Adrenal gland (tissue), 5 donors: ENCODE results near the gene TMEM101.

Experiments
- POLR2A ChIP-seq, 2 donors: fragments of 450-650 bp; IDR thresholded peaks; one replicate each; pipeline ENCODE4 v1.6.1; 2017; ENCODE audit warnings: antibody characterized with exemption in 2 of 2, mild to moderate bottlenecking in 2 of 2, moderate library complexity in 1 of 2
- TF ChIP-seq, protein P1 (sequence below), 6 experiments: fragments of 450-650 bp in 4 of 6; fragments of 200-600 bp in 2 of 6; sonication (generic) in 1 of 6; IDR thresholded peaks; 1 replicate in 5 of 6; 2 replicates in 1 of 6; pipeline versions ENCODE4 v1.5.1 to v1.8.0; 2016 to 2021; ENCODE audit warnings: antibody characterized with exemption in 6 of 6, mild to moderate bottlenecking in 2 of 6, moderate library complexity in 1 of 6
- donor health status: DM: no; HTN: no; CAD: no.

DNA sequence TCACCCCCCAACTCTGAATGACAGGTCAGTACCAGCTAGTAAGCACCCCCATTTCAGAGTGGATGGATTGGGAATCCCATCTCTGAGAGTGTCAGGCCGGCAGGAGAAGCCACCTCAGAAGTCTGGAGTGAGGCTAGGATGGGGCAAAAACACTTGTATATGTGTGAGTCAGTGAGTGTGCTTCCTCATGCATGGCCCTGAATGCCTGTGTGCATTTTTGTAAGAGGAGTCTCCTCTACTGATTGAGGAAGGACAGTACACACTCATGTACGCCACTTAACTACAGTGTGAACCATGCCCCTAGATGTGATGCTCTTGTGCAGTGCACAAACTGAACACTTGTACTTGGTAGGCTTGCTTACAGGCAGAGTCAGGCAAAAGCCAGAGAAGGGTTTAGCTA lies 32.6 kb downstream of the TMEM101 start:
- TF ChIP-seq, protein P1, sequence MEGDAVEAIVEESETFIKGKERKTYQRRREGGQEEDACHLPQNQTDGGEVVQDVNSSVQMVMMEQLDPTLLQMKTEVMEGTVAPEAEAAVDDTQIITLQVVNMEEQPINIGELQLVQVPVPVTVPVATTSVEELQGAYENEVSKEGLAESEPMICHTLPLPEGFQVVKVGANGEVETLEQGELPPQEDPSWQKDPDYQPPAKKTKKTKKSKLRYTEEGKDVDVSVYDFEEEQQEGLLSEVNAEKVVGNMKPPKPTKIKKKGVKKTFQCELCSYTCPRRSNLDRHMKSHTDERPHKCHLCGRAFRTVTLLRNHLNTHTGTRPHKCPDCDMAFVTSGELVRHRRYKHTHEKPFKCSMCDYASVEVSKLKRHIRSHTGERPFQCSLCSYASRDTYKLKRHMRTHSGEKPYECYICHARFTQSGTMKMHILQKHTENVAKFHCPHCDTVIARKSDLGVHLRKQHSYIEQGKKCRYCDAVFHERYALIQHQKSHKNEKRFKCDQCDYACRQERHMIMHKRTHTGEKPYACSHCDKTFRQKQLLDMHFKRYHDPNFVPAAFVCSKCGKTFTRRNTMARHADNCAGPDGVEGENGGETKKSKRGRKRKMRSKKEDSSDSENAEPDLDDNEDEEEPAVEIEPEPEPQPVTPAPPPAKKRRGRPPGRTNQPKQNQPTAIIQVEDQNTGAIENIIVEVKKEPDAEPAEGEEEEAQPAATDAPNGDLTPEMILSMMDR (IDR thresholded peaks at IDR 0.05): no peak
- no peak for TF ChIP-seq POLR2A (IDR thresholded peaks at IDR 0.05)
